ENCODE data around the gene SPACA7.
"Not testable (repeated sequence)": the region's sequence is repeated elsewhere in the genome, so short reads cannot be mapped to it uniquely, and the experiment has no call there.

The SPACA7 gene

GRCh38 chr13:112391746-112392145 is 15.6 kb downstream of the SPACA7 start:
- no peaks in the 10 kb centered on the region for H3K36me3 ChIP-seq (ENCODE audit: control insufficient read depth, low read depth, low read length)
- H3K4me3 ChIP-seq (ENCODE audit: low read length), result no peak overlapping the region
- H3K27me3 ChIP-seq (ENCODE audit: control insufficient read depth, insufficient read depth, low read length), result no peaks in the 10 kb centered on the region
- no peak overlapping the region for H3K27ac ChIP-seq (ENCODE audit: low read length)
- H3K9me3 ChIP-seq (ENCODE audit: control insufficient read depth, low read depth, low read length), result peaks cover 2% of the 10 kb centered on the region
- H3K9ac ChIP-seq (ENCODE audit: low read length), result no peak overlapping the region
- no peaks in the 10 kb centered on the region for H3K4me1 ChIP-seq (ENCODE audit: control insufficient read depth, low read depth, low read length)

GRCh38 chr13:112392719-112393118 is 16.6 kb downstream of the SPACA7 start:
- no peaks in the 10 kb centered on the region for H3K4me1 ChIP-seq (ENCODE audit: control insufficient read depth, low read depth, low read length)
- H3K27ac ChIP-seq (ENCODE audit: low read length), result no peak overlapping the region

GRCh38 chr13:112395022-112395421 is 18.9 kb downstream of the SPACA7 start:
- H3K27ac ChIP-seq (ENCODE audit: low read length); H3K4me1 ChIP-seq (ENCODE audit: control insufficient read depth, low read depth, low read length); H3K9ac ChIP-seq (ENCODE audit: low read length); H3K9me3 ChIP-seq (ENCODE audit: control insufficient read depth, low read depth, low read length); H3K4me3 ChIP-seq (ENCODE audit: low read length); H3K27me3 ChIP-seq (ENCODE audit: control insufficient read depth, insufficient read depth, low read length); H3K36me3 ChIP-seq (ENCODE audit: control insufficient read depth, low read depth, low read length): not testable (repeated sequence)

More at GRCh38 chr13:112392719-112393118, 16.6 kb downstream of the SPACA7 start:
- no peak overlapping the region for H3K4me3 ChIP-seq (ENCODE audit: low read length)
- no peaks in the 10 kb centered on the region for H3K27me3 ChIP-seq (ENCODE audit: control insufficient read depth, insufficient read depth, low read length)
- H3K9me3 ChIP-seq (ENCODE audit: control insufficient read depth, low read depth, low read length), result no peaks in the 10 kb centered on the region
- H3K9ac ChIP-seq (ENCODE audit: low read length), result no peak overlapping the region
- H3K36me3 ChIP-seq (ENCODE audit: control insufficient read depth, low read depth, low read length), result no peaks in the 10 kb centered on the region

GRCh38 chr13:112395941-112396340 is 19.8 kb downstream of the SPACA7 start:
- H3K27me3 ChIP-seq (ENCODE audit: control insufficient read depth, insufficient read depth, low read length); H3K27ac ChIP-seq (ENCODE audit: low read length); H3K4me3 ChIP-seq (ENCODE audit: low read length); H3K4me1 ChIP-seq (ENCODE audit: control insufficient read depth, low read depth, low read length); H3K9ac ChIP-seq (ENCODE audit: low read length); H3K36me3 ChIP-seq (ENCODE audit: control insufficient read depth, low read depth, low read length); H3K9me3 ChIP-seq (ENCODE audit: control insufficient read depth, low read depth, low read length): not testable (repeated sequence)

GRCh38 chr13:112397108-112397507 is 21.0 kb downstream of the SPACA7 start:
- no peak overlapping the region for H3K27ac ChIP-seq (ENCODE audit: low read length)
- H3K4me1 ChIP-seq (ENCODE audit: control insufficient read depth, low read depth, low read length), result no peaks in the 10 kb centered on the region
- H3K9ac ChIP-seq (ENCODE audit: low read length), result no peak overlapping the region
- H3K4me3 ChIP-seq (ENCODE audit: low read length), result no peak overlapping the region
- H3K9me3 ChIP-seq (ENCODE audit: control insufficient read depth, low read depth, low read length), result no peaks in the 10 kb centered on the region
- H3K36me3 ChIP-seq (ENCODE audit: control insufficient read depth, low read depth, low read length), result no peaks in the 10 kb centered on the region
- no peaks in the 10 kb centered on the region for H3K27me3 ChIP-seq (ENCODE audit: control insufficient read depth, insufficient read depth, low read length)

- not testable (repeated sequence) for H3K4me3 ChIP-seq (ENCODE audit: low read length); H3K27me3 ChIP-seq (ENCODE audit: control insufficient read depth, insufficient read depth, low read length); H3K4me1 ChIP-seq (ENCODE audit: control insufficient read depth, low read depth, low read length); H3K9ac ChIP-seq (ENCODE audit: low read length); H3K27ac ChIP-seq (ENCODE audit: low read length); H3K36me3 ChIP-seq (ENCODE audit: control insufficient read depth, low read depth, low read length); H3K9me3 ChIP-seq (ENCODE audit: control insufficient read depth, low read depth, low read length)
These were observed 22.2 kb downstream of the SPACA7 start for GRCh38 chr13:112398347-112398746.

- not testable (repeated sequence) for H3K4me3 ChIP-seq (ENCODE audit: low read length); H3K27me3 ChIP-seq (ENCODE audit: control insufficient read depth, insufficient read depth, low read length); H3K4me1 ChIP-seq (ENCODE audit: control insufficient read depth, low read depth, low read length); H3K9me3 ChIP-seq (ENCODE audit: control insufficient read depth, low read depth, low read length); H3K36me3 ChIP-seq (ENCODE audit: control insufficient read depth, low read depth, low read length); H3K9ac ChIP-seq (ENCODE audit: low read length); H3K27ac ChIP-seq (ENCODE audit: low read length)
These were observed 33.7 kb downstream of the SPACA7 start for GRCh38 chr13:112409828-112410227.

GRCh38 chr13:112416647-112417046 is 40.5 kb downstream of the SPACA7 start:
- H3K4me1 ChIP-seq (ENCODE audit: control insufficient read depth, low read depth, low read length), result no peaks in the 10 kb centered on the region

GRCh38 chr13:112417079-112417478 is 40.9 kb downstream of the SPACA7 start:
- no peaks in the 10 kb centered on the region for H3K4me1 ChIP-seq (ENCODE audit: control insufficient read depth, low read depth, low read length)
- no peak overlapping the region for H3K9ac ChIP-seq (ENCODE audit: low read length)
- H3K27ac ChIP-seq (ENCODE audit: low read length), result no peak overlapping the region
- no peaks in the 10 kb centered on the region for H3K36me3 ChIP-seq (ENCODE audit: control insufficient read depth, low read depth, low read length)
- H3K4me3 ChIP-seq (ENCODE audit: low read length), result no peak overlapping the region
- H3K9me3 ChIP-seq (ENCODE audit: control insufficient read depth, low read depth, low read length), result peaks cover 16% of the 10 kb centered on the region
- no peaks in the 10 kb centered on the region for H3K27me3 ChIP-seq (ENCODE audit: control insufficient read depth, insufficient read depth, low read length)

More at GRCh38 chr13:112416647-112417046, 40.5 kb downstream of the SPACA7 start:
- no peak overlapping the region for H3K27ac ChIP-seq (ENCODE audit: low read length)
- no peaks in the 10 kb centered on the region for H3K36me3 ChIP-seq (ENCODE audit: control insufficient read depth, low read depth, low read length)
- H3K27me3 ChIP-seq (ENCODE audit: control insufficient read depth, insufficient read depth, low read length), result no peaks in the 10 kb centered on the region
- H3K9me3 ChIP-seq (ENCODE audit: control insufficient read depth, low read depth, low read length), result peaks cover 16% of the 10 kb centered on the region
- H3K9ac ChIP-seq (ENCODE audit: low read length), result no peak overlapping the region
- H3K4me3 ChIP-seq (ENCODE audit: low read length), result no peak overlapping the region

- no peaks in the 10 kb centered on the region for H3K4me1 ChIP-seq (ENCODE audit: control insufficient read depth, low read depth, low read length)
- H3K9me3 ChIP-seq (ENCODE audit: control insufficient read depth, low read depth, low read length), result peaks cover 11% of the 10 kb centered on the region
- H3K27ac ChIP-seq (ENCODE audit: low read length), result no peak overlapping the region
- no peak overlapping the region for H3K9ac ChIP-seq (ENCODE audit: low read length)
- H3K36me3 ChIP-seq (ENCODE audit: control insufficient read depth, low read depth, low read length), result no peaks in the 10 kb centered on the region
- H3K4me3 ChIP-seq (ENCODE audit: low read length), result no peak overlapping the region
- no peaks in the 10 kb centered on the region for H3K27me3 ChIP-seq (ENCODE audit: control insufficient read depth, insufficient read depth, low read length)
These were observed 47.9 kb downstream of the SPACA7 start for GRCh38 chr13:112424098-112424497.

GRCh38 chr13:112428704-112429103 is 52.5 kb downstream of the SPACA7 start:
- H3K4me3 ChIP-seq (ENCODE audit: low read length), result no peak overlapping the region

GRCh38 chr13:112431734-112432133 is 55.6 kb downstream of the SPACA7 start:
- no peaks in the 10 kb centered on the region for H3K4me1 ChIP-seq (ENCODE audit: control insufficient read depth, low read depth, low read length)
- peaks cover 17% of the 10 kb centered on the region for H3K9me3 ChIP-seq (ENCODE audit: control insufficient read depth, low read depth, low read length)
- H3K27me3 ChIP-seq (ENCODE audit: control insufficient read depth, insufficient read depth, low read length), result no peaks in the 10 kb centered on the region
- no peaks in the 10 kb centered on the region for H3K36me3 ChIP-seq (ENCODE audit: control insufficient read depth, low read depth, low read length)
- no peak overlapping the region for H3K27ac ChIP-seq (ENCODE audit: low read length)
- H3K9ac ChIP-seq (ENCODE audit: low read length), result no peak overlapping the region
- no peak overlapping the region for H3K4me3 ChIP-seq (ENCODE audit: low read length)

More at GRCh38 chr13:112428704-112429103, 52.5 kb downstream of the SPACA7 start:
- H3K27ac ChIP-seq (ENCODE audit: low read length), result no peak overlapping the region
- H3K36me3 ChIP-seq (ENCODE audit: control insufficient read depth, low read depth, low read length), result no peaks in the 10 kb centered on the region
- peaks cover 17% of the 10 kb centered on the region for H3K9me3 ChIP-seq (ENCODE audit: control insufficient read depth, low read depth, low read length)
- H3K27me3 ChIP-seq (ENCODE audit: control insufficient read depth, insufficient read depth, low read length), result no peaks in the 10 kb centered on the region
- no peaks in the 10 kb centered on the region for H3K4me1 ChIP-seq (ENCODE audit: control insufficient read depth, low read depth, low read length)
- no peak overlapping the region for H3K9ac ChIP-seq (ENCODE audit: low read length)

Data from iPS-18a (cell line).